GM23248 (cell line): ENCODE data around the gene CADPS2. TPM values are rescaled to one million over a fixed set of nuclear protein-coding genes. Genes with fewer than 3 reads are reported as not detected.

ENCODE experiments used
- DNase-seq: peaks from one replicate; pipeline ENCODE4 v3.0.0-alpha.2; 2015
- H2AFZ ChIP-seq: fragments of 200-600 bp; sonication (generic); 2 replicates; pipeline ENCODE4 v1.6.1; 2016; ENCODE audit warnings: antibody characterized with exemption
- H3F3A ChIP-seq: fragments of 200-600 bp; sonication (generic); 2 replicates; pipeline ENCODE4 v1.6.1; 2016; ENCODE audit warnings: mild to moderate bottlenecking, antibody characterized with exemption, mixed run types; ENCODE audit not compliant: insufficient read depth
- H3K27ac ChIP-seq: fragments of 200-600 bp; sonication (generic); 2 replicates; pipeline ENCODE4 v1.5.1; 2016; ENCODE audit warnings: mild to moderate bottlenecking
- H3K27me3 ChIP-seq: fragments of 200-600 bp; sonication (generic); replicated peaks from 2 replicates; pipeline ENCODE4 v1.6.1; 2016; ENCODE audit warnings: mild to moderate bottlenecking; ENCODE audit not compliant: insufficient read depth
- H3K36me3 ChIP-seq: fragments of 200-600 bp; sonication (generic); 2 replicates; pipeline ENCODE4 v1.6.1; 2016; ENCODE audit warnings: low read depth, mild to moderate bottlenecking
- H3K4me1 ChIP-seq: fragments of 200-600 bp; sonication (generic); 2 replicates; pipeline ENCODE4 v1.6.1; 2016; ENCODE audit warnings: mild to moderate bottlenecking; ENCODE audit not compliant: insufficient read depth
- H3K4me2 ChIP-seq: fragments of 200-600 bp; sonication (generic); one replicate; pipeline ENCODE4 v1.6.1; 2016; ENCODE audit warnings: mild to moderate bottlenecking; ENCODE audit not compliant: unreplicated experiment
- H3K4me3 ChIP-seq: fragments of 200-600 bp; sonication (generic); 2 replicates; pipeline ENCODE4 v1.5.1; 2016; ENCODE audit warnings: mild to moderate bottlenecking
- H3K79me2 ChIP-seq: fragments of 200-600 bp; sonication (generic); 2 replicates; pipeline ENCODE4 v1.6.1; 2016; ENCODE audit warnings: mild to moderate bottlenecking; ENCODE audit not compliant: insufficient read depth
- H3K9ac ChIP-seq: fragments of 200-600 bp; sonication (generic); 2 replicates; pipeline ENCODE4 v1.6.1; 2016; ENCODE audit warnings: mild to moderate bottlenecking
- H3K9me2 ChIP-seq: fragments of 200-600 bp; sonication (generic); 2 replicates; pipeline ENCODE4 v1.6.1; 2016; ENCODE audit warnings: mixed run types, mild to moderate bottlenecking, moderate library complexity; ENCODE audit not compliant: insufficient read depth
- H3K9me3 ChIP-seq: fragments of 200-600 bp; sonication (generic); one replicate; pipeline ENCODE4 v1.6.1; 2017; ENCODE audit warnings: low read depth
- H4K20me1 ChIP-seq: fragments of 200-600 bp; sonication (generic); 2 replicates; pipeline ENCODE4 v1.6.0; 2016; ENCODE audit not compliant: insufficient read depth
- EZH2 ChIP-seq: fragments of 200-600 bp; sonication (generic); IDR thresholded peaks from 2 replicates; pipeline ENCODE4 v1.6.1; 2018; ENCODE audit warnings: antibody characterized with exemption, mild to moderate bottlenecking; ENCODE audit not compliant: insufficient read depth, poor library complexity, severe bottlenecking
- EZH2phosphoT487 ChIP-seq: fragments of 200-600 bp; sonication (generic); IDR thresholded peaks from 2 replicates; pipeline ENCODE4 v1.6.1; 2018; ENCODE audit warnings: antibody characterized with exemption, moderate library complexity, mild to moderate bottlenecking, low read depth; ENCODE audit not compliant: insufficient read depth
- WGBS, 2 experiments: methylation state at CpG; one replicate each; pipeline ENCODE4 v1.1.6; 2015 to 2017; ENCODE audit warnings: low lambda C conversion rate in 2 of 2, low coverage in 1 of 2; ENCODE audit errors: missing lambda C conversion rate in 2 of 2; 5-methylcytosine and 5-hydroxymethylcytosine counted together
- in situ Hi-C: fragments of 300-500 bp; cut with MboI; formaldehyde crosslinking; loops from 2 replicates; pipeline ENCODE4 v1.15.0; 2020
- polyA plus RNA-seq: library from polyadenylated mRNA; unstranded; fragments of >200 nt; fragmentation: Nextera tagmentation; extraction: Ambion mirVana; gene quantifications from 2 replicates; pipeline ENCODE4 v1.2.1, GENCODE V29; 2016
- total RNA-seq: library from RNA; depleted of rRNA; stranded (reverse); fragments of >200 nt; shearing (Covaris generic); gene quantifications from 2 replicates; pipeline ENCODE4 v1.2.3, GENCODE V29; 2014

CADPS2 gene
- total and polyA plus RNA-seq, 2 experiments from 2014 or later = 0.06 to 0.43 TPM

- H3K9ac ChIP-seq = peak overlapping the region; percentile 61
- peak overlapping the region; percentile 90 for H2AFZ ChIP-seq
- H3F3A ChIP-seq = no peaks in the 10 kb centered on the region; the same call in 1 of the 2 replicates
- no peaks in the 10 kb centered on the region for H4K20me1 ChIP-seq
- TF ChIP-seq EZH2phosphoT487 (no peak), EZH2 (no peak)
- H3K4me2 ChIP-seq = peak overlapping the region; percentile 76
- peaks cover 24% of the 10 kb centered on the region for H3K27me3 ChIP-seq
- DNase-seq = peak; percentile 52
- no peaks in the 10 kb centered on the region for H3K9me3 ChIP-seq
- H3K27ac ChIP-seq = no peak overlapping the region
- no peaks in the 10 kb centered on the region for H3K9me2 ChIP-seq
- in situ Hi-C loops = no loop called here
- 3 to 4% methylated on average over 54 to 68 of the region's 70 CpGs for WGBS, 2 experiments
- no peaks in the 10 kb centered on the region for H3K36me3 ChIP-seq
- no peaks in the 10 kb centered on the region for H3K79me2 ChIP-seq
- peak overlapping the region; percentile 77 for H3K4me3 ChIP-seq
- H3K4me1 ChIP-seq = no peaks in the 10 kb centered on the region; the same call in 1 of the 2 replicates
Observed at GRCh38 chr7:122885583-122886356, 490 bp downstream of the CADPS2 start.

- no peak overlapping the region for H3K27ac ChIP-seq
- peaks cover 24% of the 10 kb centered on the region for H3K27me3 ChIP-seq
Observed at GRCh38 chr7:122884186-122884585, 2.1 kb downstream of the CADPS2 start.

GRCh38 chr7:122883049-122883680 is 3.1 kb downstream of the CADPS2 start:
- in situ Hi-C loops = no loop called here
- H3K9me3 ChIP-seq = no peaks in the 10 kb centered on the region
- H4K20me1 ChIP-seq = no peaks in the 10 kb centered on the region
- H3K4me1 ChIP-seq = no peaks in the 10 kb centered on the region; the same call in 1 of the 2 replicates
- H3K9me2 ChIP-seq = no peaks in the 10 kb centered on the region
- no peaks in the 10 kb centered on the region for H3K79me2 ChIP-seq
- no peak overlapping the region for H3K4me2 ChIP-seq
- no peaks in the 10 kb centered on the region for H3K36me3 ChIP-seq
- H3K27me3 ChIP-seq = peaks cover 23% of the 10 kb centered on the region
- no peak overlapping the region for H3K27ac ChIP-seq
- no peak overlapping the region for H2AFZ ChIP-seq
- TF ChIP-seq EZH2 (no peak), EZH2phosphoT487 (no peak)
- no peak for DNase-seq
- H3K9ac ChIP-seq = no peak overlapping the region
- H3K4me3 ChIP-seq = no peak overlapping the region
- H3F3A ChIP-seq = no peaks in the 10 kb centered on the region; the same call in 1 of the 2 replicates
- 57 to 58% methylated on average over 3 of the region's 3 CpGs for WGBS, 2 experiments

More at GRCh38 chr7:122884186-122884585, 2.1 kb downstream of the CADPS2 start:
- no peak for DNase-seq
- Histone ChIP-seq H3K9ac (no peak overlapping the region), H2AFZ (no peak overlapping the region), H3K36me3 (no peaks in the 10 kb centered on the region), H4K20me1 (no peaks in the 10 kb centered on the region), H3K4me3 (no peak overlapping the region), H3K4me2 (no peak overlapping the region), H3F3A (no peaks in the 10 kb centered on the region; the same call in 1 of the 2 replicates), H3K9me3 (no peaks in the 10 kb centered on the region), H3K79me2 (no peaks in the 10 kb centered on the region), H3K4me1 (no peaks in the 10 kb centered on the region; the same call in 1 of the 2 replicates), H3K9me2 (no peaks in the 10 kb centered on the region)
- in situ Hi-C loops = no loop called here
- TF ChIP-seq EZH2 = no peak
- no peak for TF ChIP-seq EZH2phosphoT487
- 72 to 82% methylated on average over 4 of the region's 4 CpGs for WGBS, 2 experiments

- H3K4me3 ChIP-seq = no peak overlapping the region
- 65 to 68% methylated on average over 1 of the region's 1 CpG for WGBS, 2 experiments
- no peaks in the 10 kb centered on the region for H3K36me3 ChIP-seq
- TF ChIP-seq EZH2 (no peak), EZH2phosphoT487 (no peak)
- H3K4me2 ChIP-seq = no peak overlapping the region
- H3K9me2 ChIP-seq = no peaks in the 10 kb centered on the region
- no peaks in the 10 kb centered on the region for H3K79me2 ChIP-seq
- no peaks in the 10 kb centered on the region for H3F3A ChIP-seq
- DNase-seq = no peak
- H4K20me1 ChIP-seq = no peaks in the 10 kb centered on the region
- peaks cover 15% of the 10 kb centered on the region for H3K27me3 ChIP-seq
- no peak overlapping the region for H2AFZ ChIP-seq
- H3K4me1 ChIP-seq = no peaks in the 10 kb centered on the region
- no peak overlapping the region for H3K27ac ChIP-seq
- no peaks in the 10 kb centered on the region for H3K9me3 ChIP-seq
- H3K9ac ChIP-seq = no peak overlapping the region
- in situ Hi-C loops = no loop called here
Observed at GRCh38 chr7:122881324-122881723, 4.9 kb downstream of the CADPS2 start.
